ENCODE data around the gene ESR1. TPM values are rescaled to one million over a fixed set of nuclear protein-coding genes. Genes with fewer than 3 reads are reported as not detected.
"Not testable (repeated sequence)": the region's sequence is repeated elsewhere in the genome, so short reads cannot be mapped to it uniquely, and the experiment has no call there.

Gene ESR1
- total RNA-seq, 2 donors from 2014 or later, result 4.9 TPM

DNA sequence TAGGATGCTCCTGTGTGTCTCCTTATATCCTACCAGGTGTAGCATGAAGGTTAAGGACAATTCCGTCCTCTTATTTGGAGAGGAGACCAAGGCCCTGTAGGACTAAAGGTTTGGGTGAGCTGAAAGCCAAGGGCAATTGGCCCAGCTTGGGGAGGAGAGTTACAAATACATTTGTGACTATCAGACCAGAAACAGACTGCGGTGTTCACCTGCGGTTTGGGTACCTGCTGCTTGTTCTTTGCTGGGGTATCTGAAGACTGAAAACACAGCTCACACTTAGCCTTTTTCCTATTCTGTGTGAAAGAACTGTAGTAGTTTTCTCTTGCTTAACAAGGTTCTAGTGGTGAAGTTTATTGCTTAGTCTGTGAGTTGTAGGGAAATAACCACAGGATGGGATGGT, 55.0 kb downstream of the ESR1 start:
- ATAC-seq (ENCODE audit: insufficient number of reproducible peaks, low FRiP score, low read depth), result no peak
- Histone ChIP-seq H3K27me3 (replicated peaks; ENCODE audit: insufficient read depth) (no peaks in the 10 kb centered on the region), H3K9me3 (no peaks in the 10 kb centered on the region), H3K4me1 (ENCODE audit: control insufficient read depth in 1 of 2, low read depth in 2 of 2) (no peaks in the 10 kb centered on the region), H3K27ac (no peak overlapping the region), H3K4me3 (no peak overlapping the region), H3K36me3 (no peaks in the 10 kb centered on the region)
- TF ChIP-seq, protein P1, sequence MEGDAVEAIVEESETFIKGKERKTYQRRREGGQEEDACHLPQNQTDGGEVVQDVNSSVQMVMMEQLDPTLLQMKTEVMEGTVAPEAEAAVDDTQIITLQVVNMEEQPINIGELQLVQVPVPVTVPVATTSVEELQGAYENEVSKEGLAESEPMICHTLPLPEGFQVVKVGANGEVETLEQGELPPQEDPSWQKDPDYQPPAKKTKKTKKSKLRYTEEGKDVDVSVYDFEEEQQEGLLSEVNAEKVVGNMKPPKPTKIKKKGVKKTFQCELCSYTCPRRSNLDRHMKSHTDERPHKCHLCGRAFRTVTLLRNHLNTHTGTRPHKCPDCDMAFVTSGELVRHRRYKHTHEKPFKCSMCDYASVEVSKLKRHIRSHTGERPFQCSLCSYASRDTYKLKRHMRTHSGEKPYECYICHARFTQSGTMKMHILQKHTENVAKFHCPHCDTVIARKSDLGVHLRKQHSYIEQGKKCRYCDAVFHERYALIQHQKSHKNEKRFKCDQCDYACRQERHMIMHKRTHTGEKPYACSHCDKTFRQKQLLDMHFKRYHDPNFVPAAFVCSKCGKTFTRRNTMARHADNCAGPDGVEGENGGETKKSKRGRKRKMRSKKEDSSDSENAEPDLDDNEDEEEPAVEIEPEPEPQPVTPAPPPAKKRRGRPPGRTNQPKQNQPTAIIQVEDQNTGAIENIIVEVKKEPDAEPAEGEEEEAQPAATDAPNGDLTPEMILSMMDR (IDR thresholded peaks at IDR 0.05), result no peak
- no peak for DNase-seq (ENCODE audit: low spot score)

DNA sequence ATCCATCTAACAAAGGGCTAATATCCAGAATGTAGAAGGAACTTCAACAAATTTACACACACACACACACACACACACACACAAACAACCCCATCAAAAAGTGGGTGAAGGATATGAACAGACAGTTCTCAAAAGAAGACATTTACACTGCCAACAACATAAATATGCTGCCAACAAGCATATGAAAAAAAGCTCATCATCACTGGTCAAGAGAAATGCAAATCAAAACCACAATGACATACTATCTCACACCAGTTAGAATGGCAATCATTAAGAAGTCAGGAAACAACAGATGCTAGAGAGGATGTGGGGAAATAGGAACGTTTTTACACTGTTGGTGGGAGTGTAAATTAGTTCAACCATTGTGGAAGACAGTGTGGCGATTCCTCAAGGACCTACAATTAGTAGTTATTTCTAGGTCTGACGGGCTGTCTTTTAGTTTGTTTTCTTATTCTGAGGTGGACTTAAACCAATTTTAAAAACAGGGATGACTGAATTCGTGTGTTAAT, 59.9 kb downstream of the ESR1 start:
- not testable (repeated sequence) for ATAC-seq (ENCODE audit: insufficient number of reproducible peaks, low FRiP score, low read depth); H3K36me3 ChIP-seq; H3K27ac ChIP-seq; DNase-seq (ENCODE audit: low spot score); H3K4me3 ChIP-seq; H3K9me3 ChIP-seq; H3K27me3 ChIP-seq (replicated peaks; ENCODE audit: insufficient read depth)
- peaks cover 3 to 13% of the 10 kb centered on the region in 2 donors for H3K4me1 ChIP-seq (ENCODE audit: control insufficient read depth in 1 of 2, low read depth in 2 of 2)

DNA sequence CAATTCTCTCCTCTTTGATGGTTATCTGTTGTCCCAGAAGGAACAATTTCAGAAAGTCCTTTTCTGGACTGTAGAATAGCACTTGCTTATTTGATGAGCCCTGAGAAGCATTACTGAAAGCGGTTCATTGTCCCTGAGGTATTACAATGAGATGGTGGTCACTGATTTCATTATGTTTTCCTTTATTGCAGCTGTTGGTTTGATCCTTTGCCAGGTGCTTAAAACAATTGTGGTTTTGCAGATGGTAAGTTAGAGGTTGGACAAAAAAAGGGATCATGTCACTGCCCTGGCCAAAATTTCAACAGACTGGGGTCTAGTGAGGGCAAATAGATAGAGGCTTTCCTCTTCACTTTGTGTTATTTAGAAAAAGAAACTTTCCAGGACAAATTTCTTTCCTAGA, 61.9 kb downstream of the ESR1 start:
- TF ChIP-seq, protein P1 (IDR thresholded peaks at IDR 0.05), result no peak
- peaks cover 3 to 13% of the 10 kb centered on the region in 2 donors for H3K4me1 ChIP-seq (ENCODE audit: control insufficient read depth in 1 of 2, low read depth in 2 of 2)
- H3K27ac ChIP-seq, result no peak overlapping the region
- H3K36me3 ChIP-seq, result no peaks in the 10 kb centered on the region
- no peaks in the 10 kb centered on the region for H3K27me3 ChIP-seq (replicated peaks; ENCODE audit: insufficient read depth)
- H3K4me3 ChIP-seq, result no peak overlapping the region
- no peak for ATAC-seq (ENCODE audit: insufficient number of reproducible peaks, low FRiP score, low read depth)
- DNase-seq (ENCODE audit: low spot score), result no peak
- no peaks in the 10 kb centered on the region for H3K9me3 ChIP-seq

DNA sequence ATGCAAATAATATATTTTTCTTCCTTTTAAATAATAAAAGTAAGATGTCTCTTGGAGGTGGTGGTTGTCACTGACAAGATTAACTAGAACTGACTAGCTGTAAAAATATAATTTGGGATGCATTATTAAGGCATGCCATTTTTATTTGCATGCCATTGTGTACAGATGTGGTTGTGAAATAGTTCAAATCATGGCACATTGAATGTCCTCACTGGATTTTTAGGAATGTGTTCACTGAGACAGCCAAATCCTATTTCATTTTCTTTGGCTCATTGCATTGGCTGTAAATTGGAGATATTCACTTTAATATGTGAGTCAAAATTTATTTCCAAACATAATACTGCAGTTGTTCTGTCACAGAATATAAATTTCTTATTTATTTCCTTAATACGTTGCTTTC, 62.3 kb downstream of the ESR1 start:
- Histone ChIP-seq H3K27me3 (replicated peaks; ENCODE audit: insufficient read depth) (no peaks in the 10 kb centered on the region), H3K9me3 (no peaks in the 10 kb centered on the region), H3K4me1 (ENCODE audit: control insufficient read depth in 1 of 2, low read depth in 2 of 2) (peaks cover 3 to 13% of the 10 kb centered on the region in 2 donors), H3K36me3 (no peaks in the 10 kb centered on the region), H3K27ac (peak overlapping the region in 1 of 2 donors; percentile 42), H3K4me3 (no peak overlapping the region)
- TF ChIP-seq, protein P1 (IDR thresholded peaks at IDR 0.05), result no peak
- peak; percentile 43 for ATAC-seq (ENCODE audit: insufficient number of reproducible peaks, low FRiP score, low read depth)
- no peak for DNase-seq (ENCODE audit: low spot score)

DNA sequence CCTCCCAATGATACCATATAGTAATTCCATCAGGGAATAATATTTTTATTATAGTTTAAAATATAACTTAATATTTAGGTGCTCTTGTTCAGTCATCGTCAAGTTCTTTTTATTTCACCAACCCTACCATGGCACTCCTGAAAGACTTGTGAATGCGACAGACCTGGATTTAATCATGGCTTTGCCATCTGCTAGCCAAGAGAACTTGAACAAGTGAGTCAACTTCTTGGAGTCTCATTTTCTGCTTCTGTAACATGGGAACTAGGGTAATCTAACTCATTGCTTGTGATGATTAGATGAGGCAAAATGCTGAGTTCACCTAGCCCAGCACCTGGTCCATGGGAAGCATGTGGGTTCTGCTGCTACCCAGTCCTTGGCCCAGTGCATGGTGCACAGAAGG, 62.9 kb downstream of the ESR1 start:
- ATAC-seq (ENCODE audit: insufficient number of reproducible peaks, low FRiP score, low read depth) (no peak), DNase-seq (ENCODE audit: low spot score) (no peak)
- no peaks in the 10 kb centered on the region for H3K9me3 ChIP-seq

More for the DNA sequence above, 62.9 kb downstream of the ESR1 start:
- TF ChIP-seq, protein P1 (IDR thresholded peaks at IDR 0.05), result no peak
- H3K27me3 ChIP-seq (replicated peaks; ENCODE audit: insufficient read depth), result no peaks in the 10 kb centered on the region
- peaks cover 3 to 13% of the 10 kb centered on the region in 2 donors for H3K4me1 ChIP-seq (ENCODE audit: control insufficient read depth in 1 of 2, low read depth in 2 of 2)
- H3K36me3 ChIP-seq, result no peaks in the 10 kb centered on the region
- no peak overlapping the region for H3K4me3 ChIP-seq
- peak overlapping the region in 1 of 2 donors; percentile 42 for H3K27ac ChIP-seq
